ENCODE measurements around the gene CEACAM8. TPM values are rescaled to one million over a fixed set of nuclear protein-coding genes. Genes with fewer than 3 reads are reported as not detected.

The CEACAM8 gene
- total RNA-seq, 1 donor from 2014 or later: not detected

GRCh38 chr19:42568006-42568405 lies 26.7 kb downstream of the CEACAM8 start:
- no peak overlapping the region for H3K27ac ChIP-seq
- TF ChIP-seq CTCF (IDR thresholded peaks at IDR 0.05): no peak
- peaks cover 0 to 7% of the 10 kb centered on the region in 2 donors for H3K4me1 ChIP-seq
- intact Hi-C loops (cut with DNase I): no loop called here
- H3K36me3 ChIP-seq: no peaks in the 10 kb centered on the region
- no peaks in the 10 kb centered on the region for H3K9me3 ChIP-seq
- H3K4me3 ChIP-seq: no peak overlapping the region
- no peaks in the 10 kb centered on the region for H3K27me3 ChIP-seq
- no peak for DNase-seq (ENCODE audit: low spot score in 2 of 2)

- Histone ChIP-seq H3K9me3 (no peaks in the 10 kb centered on the region), H3K4me3 (no peak overlapping the region), H3K27ac (no peak overlapping the region), H3K4me1 (peaks cover 0 to 7% of the 10 kb centered on the region in 2 donors), H3K27me3 (no peaks in the 10 kb centered on the region), H3K36me3 (no peaks in the 10 kb centered on the region)
- no peak for DNase-seq (ENCODE audit: low spot score in 2 of 2)
- TF ChIP-seq CTCF (IDR thresholded peaks at IDR 0.05): no peak
- intact Hi-C loops (cut with DNase I): no loop called here
These were observed 27.2 kb downstream of the CEACAM8 start for GRCh38 chr19:42567567-42567966.

- DNase-seq (ENCODE audit: low spot score in 2 of 2): no peak
- intact Hi-C loops (cut with DNase I): loop anchor here (2.0 kb wide), 1 partner anchor 33 kb away; no protein-coding TSS in a partner anchor
These were observed 31.1 kb downstream of the CEACAM8 start for GRCh38 chr19:42563352-42564210.

GRCh38 chr19:42561512-42561911 lies 33.2 kb downstream of the CEACAM8 start:
- intact Hi-C loops (cut with DNase I): no loop called here
- DNase-seq (ENCODE audit: low spot score in 2 of 2): no peak

More at GRCh38 chr19:42563352-42564210, 31.1 kb downstream of the CEACAM8 start:
- no peaks in the 10 kb centered on the region for H3K27me3 ChIP-seq
- no peaks in the 10 kb centered on the region for H3K9me3 ChIP-seq
- peak overlapping the region in 1 of 2 donors; percentile 22 for H3K27ac ChIP-seq
- TF ChIP-seq CTCF (IDR thresholded peaks at IDR 0.05): peak; percentile 37 to 64 (median 62)
- H3K4me1 ChIP-seq: peaks cover 0 to 7% of the 10 kb centered on the region in 2 donors
- no peaks in the 10 kb centered on the region for H3K36me3 ChIP-seq
- H3K4me3 ChIP-seq: no peak overlapping the region

GRCh38 chr19:42560731-42561130 lies 34.0 kb downstream of the CEACAM8 start:
- peaks cover 0 to 3% of the 10 kb centered on the region in 2 donors for H3K4me1 ChIP-seq
- no peak for TF ChIP-seq CTCF (IDR thresholded peaks at IDR 0.05)
- intact Hi-C loops (cut with DNase I): no loop called here
- H3K36me3 ChIP-seq: no peaks in the 10 kb centered on the region
- H3K27ac ChIP-seq: no peak overlapping the region
- H3K9me3 ChIP-seq: no peaks in the 10 kb centered on the region
- no peak for DNase-seq (ENCODE audit: low spot score in 2 of 2)
- no peak overlapping the region for H3K4me3 ChIP-seq
- no peaks in the 10 kb centered on the region for H3K27me3 ChIP-seq

More at GRCh38 chr19:42561512-42561911, 33.2 kb downstream of the CEACAM8 start:
- H3K36me3 ChIP-seq: no peaks in the 10 kb centered on the region
- no peak overlapping the region for H3K4me3 ChIP-seq
- H3K4me1 ChIP-seq: peaks cover 0 to 3% of the 10 kb centered on the region in 2 donors
- H3K27ac ChIP-seq: no peak overlapping the region
- H3K27me3 ChIP-seq: no peaks in the 10 kb centered on the region
- no peak for TF ChIP-seq CTCF (IDR thresholded peaks at IDR 0.05)
- H3K9me3 ChIP-seq: no peaks in the 10 kb centered on the region

All from ascending aorta (tissue), 2 donors.